Measurements from ENCODE around the gene CA4.
"Not testable (repeated sequence)": the region's sequence is repeated elsewhere in the genome, so short reads cannot be mapped to it uniquely, and the experiment has no call there.

CA4 gene

DNA sequence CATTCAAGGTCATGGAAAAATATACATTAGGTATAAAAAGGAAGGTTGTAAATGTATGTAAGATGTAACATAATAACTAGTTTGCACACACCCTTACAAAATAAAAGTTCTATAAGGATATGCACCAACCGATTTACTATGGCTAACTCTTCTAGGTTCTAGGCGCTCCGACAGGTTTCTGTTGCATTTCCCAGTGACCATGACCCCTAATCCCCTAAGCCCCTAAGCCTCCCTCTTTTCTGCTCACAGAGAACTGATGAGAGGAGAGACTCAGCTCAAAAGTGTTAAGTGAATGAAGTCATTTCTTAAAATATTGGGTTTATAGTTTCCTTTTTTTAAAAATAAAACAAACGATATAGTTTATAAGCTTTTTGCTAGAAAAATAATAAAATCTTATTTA, 41.1 kb upstream of the CA4 start:
- TF ChIP-seq, protein P1, sequence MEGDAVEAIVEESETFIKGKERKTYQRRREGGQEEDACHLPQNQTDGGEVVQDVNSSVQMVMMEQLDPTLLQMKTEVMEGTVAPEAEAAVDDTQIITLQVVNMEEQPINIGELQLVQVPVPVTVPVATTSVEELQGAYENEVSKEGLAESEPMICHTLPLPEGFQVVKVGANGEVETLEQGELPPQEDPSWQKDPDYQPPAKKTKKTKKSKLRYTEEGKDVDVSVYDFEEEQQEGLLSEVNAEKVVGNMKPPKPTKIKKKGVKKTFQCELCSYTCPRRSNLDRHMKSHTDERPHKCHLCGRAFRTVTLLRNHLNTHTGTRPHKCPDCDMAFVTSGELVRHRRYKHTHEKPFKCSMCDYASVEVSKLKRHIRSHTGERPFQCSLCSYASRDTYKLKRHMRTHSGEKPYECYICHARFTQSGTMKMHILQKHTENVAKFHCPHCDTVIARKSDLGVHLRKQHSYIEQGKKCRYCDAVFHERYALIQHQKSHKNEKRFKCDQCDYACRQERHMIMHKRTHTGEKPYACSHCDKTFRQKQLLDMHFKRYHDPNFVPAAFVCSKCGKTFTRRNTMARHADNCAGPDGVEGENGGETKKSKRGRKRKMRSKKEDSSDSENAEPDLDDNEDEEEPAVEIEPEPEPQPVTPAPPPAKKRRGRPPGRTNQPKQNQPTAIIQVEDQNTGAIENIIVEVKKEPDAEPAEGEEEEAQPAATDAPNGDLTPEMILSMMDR (IDR thresholded peaks at IDR 0.05; ENCODE audit: borderline replicate concordance, insufficient read depth, low read depth, low read length) = no peak
- H3K4me3 ChIP-seq (ENCODE audit: low read depth, low read length) = no peak overlapping the region

DNA sequence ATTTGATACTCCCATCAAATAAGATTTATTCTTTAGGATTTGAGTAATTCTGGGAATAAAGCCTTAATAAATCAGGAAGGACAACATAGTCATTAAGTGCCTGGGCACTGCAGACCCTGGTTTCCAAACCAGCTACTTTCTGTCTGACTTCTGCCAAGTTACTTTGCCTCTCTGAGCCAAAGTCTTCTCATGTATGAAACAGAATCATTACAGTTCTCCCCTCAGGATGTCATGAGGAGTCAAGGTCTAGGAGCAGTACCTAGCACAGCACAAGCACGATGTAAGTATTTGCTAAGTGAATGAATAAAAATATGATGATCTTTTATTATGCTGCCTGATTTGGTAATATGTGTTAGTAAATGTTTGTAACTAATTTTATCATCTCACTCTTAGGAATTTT, 40.6 kb upstream of the CA4 start:
- H3K4me3 ChIP-seq (ENCODE audit: low read depth, low read length) = no peak overlapping the region
- TF ChIP-seq, protein P1 (IDR thresholded peaks at IDR 0.05; ENCODE audit: borderline replicate concordance, insufficient read depth, low read depth, low read length) = no peak

DNA sequence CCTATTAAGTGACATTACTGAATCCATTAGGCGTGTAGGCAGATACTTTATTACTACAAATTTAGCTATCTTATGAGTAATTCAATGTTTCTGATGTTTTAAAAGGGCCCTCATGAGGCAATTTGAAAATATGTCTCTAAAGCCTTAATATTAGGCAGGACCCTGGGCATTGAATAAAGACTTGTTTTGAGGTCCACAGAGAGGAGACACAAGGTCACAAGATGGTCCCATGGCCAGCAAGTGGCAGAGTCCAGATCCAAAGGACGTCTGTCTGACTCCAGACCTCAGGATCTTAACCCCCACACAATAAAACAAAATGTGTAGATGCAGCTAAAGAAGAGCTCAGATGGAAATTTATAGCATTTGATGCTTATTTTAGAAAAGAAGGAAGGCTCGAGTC, 39.2 kb upstream of the CA4 start:
- TF ChIP-seq, protein P1 (IDR thresholded peaks at IDR 0.05; ENCODE audit: borderline replicate concordance, insufficient read depth, low read depth, low read length) = no peak
- no peak overlapping the region for H3K4me3 ChIP-seq (ENCODE audit: low read depth, low read length)

DNA sequence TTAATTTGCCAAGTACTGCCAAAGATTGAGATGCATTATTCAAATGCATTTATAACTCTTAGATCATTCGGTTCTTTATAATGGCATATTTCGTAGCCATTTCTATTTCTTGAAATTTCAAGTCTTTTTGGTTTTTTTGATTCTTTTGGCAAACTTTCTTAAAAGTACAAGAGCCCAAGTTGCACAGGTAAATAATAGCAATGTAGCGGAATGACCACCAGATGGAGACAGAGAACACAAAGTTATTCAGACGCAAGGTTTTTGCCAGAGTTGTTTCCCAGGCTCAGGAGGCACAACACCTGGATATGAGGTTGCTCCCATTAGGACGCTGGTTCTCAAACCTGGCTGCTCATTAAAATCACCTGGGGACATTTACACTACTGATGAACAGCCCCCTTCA, 38.1 kb upstream of the CA4 start:
- H3K4me3 ChIP-seq (ENCODE audit: low read depth, low read length) = not testable (repeated sequence)

DNA sequence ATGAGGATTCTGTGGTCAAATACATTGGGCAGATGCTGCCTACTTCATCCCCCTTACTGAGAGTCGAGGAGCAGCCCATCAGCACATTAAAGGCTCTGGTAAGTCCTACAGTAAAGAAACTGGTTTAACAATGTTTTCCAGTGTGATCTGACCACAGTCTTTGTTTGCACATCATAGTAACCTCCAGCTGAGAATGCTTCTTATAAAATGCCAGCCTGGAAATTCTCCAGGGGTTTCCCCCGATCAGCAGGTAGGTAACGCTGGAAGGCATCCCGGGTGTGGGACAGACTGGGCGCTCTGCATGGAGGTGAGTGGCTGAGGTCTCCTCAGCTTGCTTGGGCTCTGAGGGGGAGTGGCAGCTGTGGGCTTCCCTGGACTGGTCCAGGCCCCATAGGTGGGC, 34.4 kb upstream of the CA4 start:
- not testable (repeated sequence) for H3K4me3 ChIP-seq (ENCODE audit: low read depth, low read length)

DNA sequence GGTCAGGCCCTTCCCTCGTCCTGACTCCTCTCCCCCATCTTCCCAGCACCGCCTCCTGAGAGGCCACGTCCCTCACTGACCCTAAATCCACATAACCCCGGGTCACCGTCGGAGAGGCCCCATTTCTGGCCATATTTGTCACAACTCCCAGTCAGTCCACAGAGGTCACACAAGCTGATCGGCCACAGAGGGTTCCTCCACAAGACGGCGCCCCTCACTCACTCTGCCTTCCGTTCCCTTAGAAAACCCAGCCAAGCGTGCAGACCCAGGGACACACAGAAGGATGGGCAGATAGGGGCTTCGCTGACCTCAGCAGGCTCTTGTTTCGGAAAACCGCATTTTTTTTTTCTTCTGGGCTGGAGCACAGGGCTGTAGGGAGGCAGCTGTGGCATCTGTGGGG, 33.6 kb upstream of the CA4 start:
- H3K4me3 ChIP-seq (ENCODE audit: low read depth, low read length) = not testable (repeated sequence)

DNA sequence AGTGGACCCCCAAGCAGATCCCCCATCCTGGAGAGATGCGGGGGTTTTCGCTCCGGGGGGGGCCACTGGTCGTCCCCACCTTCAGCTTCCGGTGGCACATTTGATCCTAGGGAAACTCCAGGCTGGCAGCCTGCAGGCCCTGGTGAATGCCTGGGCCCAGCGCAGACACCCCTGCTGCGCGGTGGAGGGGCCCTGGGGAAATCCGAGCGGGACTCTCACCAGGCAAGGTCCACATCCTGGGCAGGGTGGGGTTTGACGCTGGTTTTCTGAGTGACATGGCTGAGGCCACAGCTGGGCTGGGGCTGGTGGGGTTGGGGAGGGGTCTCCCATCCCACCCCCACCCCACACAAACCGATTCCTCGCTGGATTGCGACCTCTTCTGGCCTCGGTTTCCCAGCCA, 30.6 kb upstream of the CA4 start:
- not testable (repeated sequence) for H3K4me3 ChIP-seq (ENCODE audit: low read depth, low read length)

DNA sequence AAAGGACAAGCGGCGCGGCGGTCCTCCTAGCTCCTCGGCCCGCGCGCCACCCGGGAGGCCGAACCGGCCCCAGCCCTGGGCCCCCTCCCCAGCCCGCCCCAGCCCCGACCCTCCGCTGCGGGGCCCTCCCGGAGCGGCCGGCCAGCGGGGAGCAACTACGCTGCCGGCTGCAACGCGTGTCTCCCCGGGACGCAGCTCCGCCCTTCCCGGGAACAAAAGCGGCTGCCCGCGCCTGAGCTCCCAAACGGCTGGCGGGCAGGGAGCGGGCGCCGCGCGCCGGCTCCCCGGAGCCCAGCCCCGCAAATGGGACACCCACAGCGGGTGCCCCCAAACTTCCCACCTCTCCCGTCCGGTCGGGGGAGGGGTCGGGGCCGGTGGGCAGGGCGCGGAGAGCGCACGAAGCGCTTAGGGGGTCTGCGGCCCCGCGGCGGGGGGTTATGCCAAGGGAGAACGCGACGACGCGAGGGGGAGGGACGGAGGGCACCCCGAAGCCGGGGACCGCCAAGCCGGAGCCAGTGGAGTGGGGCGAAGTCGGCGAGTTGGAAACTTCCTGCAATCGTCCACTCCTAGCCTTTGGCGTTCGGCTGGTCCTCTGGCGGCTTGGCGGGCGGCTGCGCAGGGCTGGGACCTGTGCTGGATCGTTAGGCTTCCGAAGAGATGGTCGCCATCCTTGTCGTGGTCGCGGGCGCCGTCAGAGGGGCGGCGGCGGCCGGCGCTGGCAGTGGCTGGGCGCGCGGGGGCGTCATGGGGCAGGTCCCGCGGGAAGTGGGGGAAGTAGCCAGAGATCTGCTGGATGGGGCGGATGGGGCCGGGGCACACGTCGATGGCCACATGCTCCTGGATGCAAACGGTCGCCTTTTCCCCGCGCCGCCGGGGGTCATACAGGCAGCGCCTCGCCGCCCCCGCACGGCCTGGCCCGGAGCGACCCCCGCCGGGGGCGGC, 29.7 kb upstream of the CA4 start:
- H3K4me3 ChIP-seq (ENCODE audit: low read depth, low read length) = not testable (repeated sequence)

DNA sequence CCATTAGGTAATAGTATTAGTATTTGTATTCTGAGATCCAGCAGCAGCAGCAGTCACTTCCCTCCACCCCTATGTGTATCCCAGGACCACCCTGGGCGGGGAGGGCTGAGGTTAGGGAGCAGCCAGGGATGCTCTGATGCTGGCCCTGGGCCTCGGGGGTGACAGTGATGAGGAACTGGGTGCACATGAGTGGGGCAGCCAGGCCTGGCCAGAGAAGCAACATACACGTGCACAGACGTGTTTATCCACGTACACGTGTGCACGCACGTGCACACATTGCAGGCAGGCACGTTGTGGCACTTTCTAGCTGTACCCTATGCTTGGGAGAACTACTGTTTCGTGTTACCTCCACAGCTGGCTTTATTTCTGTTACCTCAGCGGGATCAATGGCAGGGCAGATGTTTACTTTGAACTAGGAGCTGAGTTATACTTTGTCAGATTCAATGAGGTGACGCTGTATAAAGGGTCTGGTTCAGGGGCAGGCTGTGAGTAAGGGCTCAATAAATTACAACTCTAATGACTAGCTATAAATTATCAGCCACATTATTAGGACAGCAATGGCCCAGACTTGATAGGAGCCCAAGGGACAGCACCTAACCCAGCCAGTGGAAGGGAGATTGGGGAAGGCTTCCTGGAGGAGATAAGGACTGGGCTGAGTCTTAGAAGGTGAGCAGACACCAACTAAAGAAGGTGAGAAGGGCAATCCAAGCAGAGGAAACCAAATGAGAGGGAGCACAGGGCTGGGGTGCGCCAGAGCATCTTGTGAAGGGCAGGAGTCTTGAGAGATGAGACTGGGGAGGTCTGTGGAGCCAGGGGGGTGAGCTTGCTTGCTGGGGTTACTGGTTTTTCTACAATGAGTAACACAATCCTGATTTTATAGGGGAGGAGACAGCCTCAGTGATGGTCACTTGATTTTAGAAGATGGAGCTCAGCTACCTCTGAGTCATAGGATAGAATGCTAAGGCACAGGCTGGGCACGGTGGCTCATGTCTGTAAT, 22.4 kb upstream of the CA4 start:
- TF ChIP-seq, protein P1 (IDR thresholded peaks at IDR 0.05; ENCODE audit: borderline replicate concordance, insufficient read depth, low read depth, low read length) = no peak

More for the DNA sequence above, 22.4 kb upstream of the CA4 start:
- no peak overlapping the region for H3K4me3 ChIP-seq (ENCODE audit: low read depth, low read length)
